Loucy (cell line): ENCODE data around the gene TBC1D22A.

Experiments used
- H2AFZ ChIP-seq: fragments of 200-600 bp; sonication (generic); 2 replicates; pipeline ENCODE4 v1.6.0; 2016; ENCODE audit warnings: antibody characterized with exemption, mild to moderate bottlenecking, low read length, moderate library complexity
- H3F3A ChIP-seq: fragments of 200-600 bp; 2 replicates; pipeline ENCODE4 v1.6.0; 2016; ENCODE audit warnings: antibody characterized with exemption, low read depth, mild to moderate bottlenecking
- H3K27me3 ChIP-seq: fragments of 200-600 bp; sonication (generic); 2 replicates; pipeline ENCODE4 v1.6.1; 2014; ENCODE audit warnings: low read length, mild to moderate bottlenecking; ENCODE audit not compliant: insufficient read depth, poor library complexity, severe bottlenecking
- H3K36me3 ChIP-seq: fragments of 200-600 bp; sonication (generic); 2 replicates; pipeline ENCODE4 v1.6.1; 2016; ENCODE audit warnings: low read length; ENCODE audit not compliant: insufficient read depth
- H3K4me1 ChIP-seq: fragments of 200-600 bp; sonication (generic); 2 replicates; pipeline ENCODE4 v1.5.1; 2014; ENCODE audit warnings: low read length, mild to moderate bottlenecking; ENCODE audit not compliant: insufficient read depth, poor library complexity, severe bottlenecking
- H3K4me2 ChIP-seq: fragments of 200-600 bp; sonication (generic); 2 replicates; pipeline ENCODE4 v1.6.0; 2014; ENCODE audit warnings: antibody characterized with exemption, low read length, low read depth, mild to moderate bottlenecking; ENCODE audit not compliant: poor library complexity, severe bottlenecking
- H3K4me3 ChIP-seq: fragments of 200-600 bp; sonication (generic); 2 replicates; pipeline ENCODE4 v1.5.1; 2014; ENCODE audit warnings: low read length, mild to moderate bottlenecking, mixed read lengths; ENCODE audit not compliant: poor library complexity, severe bottlenecking
- H3K79me2 ChIP-seq: fragments of 200-600 bp; sonication (generic); 2 replicates; pipeline ENCODE4 v1.6.1; 2014; ENCODE audit warnings: low read length; ENCODE audit not compliant: insufficient read depth
- H3K9ac ChIP-seq: fragments of 200-600 bp; sonication (generic); 2 replicates; pipeline ENCODE4 v1.6.0; 2014; ENCODE audit warnings: mild to moderate bottlenecking, low read depth, low read length, moderate library complexity; ENCODE audit not compliant: poor library complexity, severe bottlenecking
- H3K9me2 ChIP-seq: fragments of 200-600 bp; sonication (generic); replicated peaks from 2 replicates; pipeline ENCODE4 v1.6.1; 2016; ENCODE audit warnings: low read depth, low read length, mixed read lengths
- H3K9me3 ChIP-seq: fragments of 200-600 bp; sonication (generic); 2 replicates; pipeline ENCODE4 v1.6.1; 2014; ENCODE audit warnings: mild to moderate bottlenecking, antibody characterized with exemption, low read length, low read depth; ENCODE audit not compliant: insufficient read depth
- H4K20me1 ChIP-seq: fragments of 200-600 bp; sonication (generic); 2 replicates; pipeline ENCODE4 v1.6.0; 2014; ENCODE audit warnings: antibody characterized with exemption, low read length, mild to moderate bottlenecking; ENCODE audit not compliant: insufficient read depth, poor library complexity, severe bottlenecking
- EZH2phosphoT487 ChIP-seq: fragments of 200-600 bp; IDR thresholded peaks from 2 replicates; pipeline ENCODE4 v1.6.1; 2018; ENCODE audit warnings: antibody characterized with exemption, mild to moderate bottlenecking, moderate library complexity, borderline replicate concordance
- TF ChIP-seq, protein P1 (sequence below): fragments of 200-600 bp; sonication (generic); conservative IDR thresholded peaks from 2 replicates; pipeline ENCODE4 v1.5.1; 2014; ENCODE audit warnings: mild to moderate bottlenecking, antibody characterized with exemption, low read length

Gene TBC1D22A

DNA sequence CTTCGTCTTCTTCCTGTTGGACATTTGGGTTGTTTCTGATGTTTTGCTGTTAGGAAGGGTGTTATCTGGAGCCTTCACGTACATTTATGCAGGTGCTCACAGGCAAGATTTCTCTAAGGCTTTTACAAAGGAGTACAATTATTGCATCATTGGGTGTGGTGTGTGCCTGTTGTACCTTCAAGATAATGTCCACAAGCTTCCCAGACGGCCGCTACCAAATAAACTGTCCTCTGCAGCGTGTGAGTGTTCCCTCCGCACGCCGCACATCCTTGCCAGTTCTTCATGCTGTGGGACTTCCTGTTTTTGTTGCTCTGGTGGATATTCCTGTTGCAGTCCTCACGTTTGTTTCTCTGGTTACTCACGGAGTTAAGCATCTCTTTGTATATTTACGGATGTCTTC, 133.3 kb downstream of the TBC1D22A start:
- Histone ChIP-seq H3K4me2 (no peak overlapping the region), H2AFZ (no peak overlapping the region), H3K9ac (no peak overlapping the region), H3K4me1 (no peaks in the 10 kb centered on the region), H3K4me3 (no peak overlapping the region), H3K79me2 (no peaks in the 10 kb centered on the region; the same call in 1 of the 2 replicates), H4K20me1 (no peaks in the 10 kb centered on the region), H3K27me3 (no peaks in the 10 kb centered on the region), H3K36me3 (peaks cover 36% of the 10 kb centered on the region; the same call in 1 of the 2 replicates), H3K9me3 (no peaks in the 10 kb centered on the region), H3F3A (no peaks in the 10 kb centered on the region), H3K9me2 (no peaks in the 10 kb centered on the region)
- TF ChIP-seq, protein P1, sequence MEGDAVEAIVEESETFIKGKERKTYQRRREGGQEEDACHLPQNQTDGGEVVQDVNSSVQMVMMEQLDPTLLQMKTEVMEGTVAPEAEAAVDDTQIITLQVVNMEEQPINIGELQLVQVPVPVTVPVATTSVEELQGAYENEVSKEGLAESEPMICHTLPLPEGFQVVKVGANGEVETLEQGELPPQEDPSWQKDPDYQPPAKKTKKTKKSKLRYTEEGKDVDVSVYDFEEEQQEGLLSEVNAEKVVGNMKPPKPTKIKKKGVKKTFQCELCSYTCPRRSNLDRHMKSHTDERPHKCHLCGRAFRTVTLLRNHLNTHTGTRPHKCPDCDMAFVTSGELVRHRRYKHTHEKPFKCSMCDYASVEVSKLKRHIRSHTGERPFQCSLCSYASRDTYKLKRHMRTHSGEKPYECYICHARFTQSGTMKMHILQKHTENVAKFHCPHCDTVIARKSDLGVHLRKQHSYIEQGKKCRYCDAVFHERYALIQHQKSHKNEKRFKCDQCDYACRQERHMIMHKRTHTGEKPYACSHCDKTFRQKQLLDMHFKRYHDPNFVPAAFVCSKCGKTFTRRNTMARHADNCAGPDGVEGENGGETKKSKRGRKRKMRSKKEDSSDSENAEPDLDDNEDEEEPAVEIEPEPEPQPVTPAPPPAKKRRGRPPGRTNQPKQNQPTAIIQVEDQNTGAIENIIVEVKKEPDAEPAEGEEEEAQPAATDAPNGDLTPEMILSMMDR: no peak
- TF ChIP-seq EZH2phosphoT487: no peak

DNA sequence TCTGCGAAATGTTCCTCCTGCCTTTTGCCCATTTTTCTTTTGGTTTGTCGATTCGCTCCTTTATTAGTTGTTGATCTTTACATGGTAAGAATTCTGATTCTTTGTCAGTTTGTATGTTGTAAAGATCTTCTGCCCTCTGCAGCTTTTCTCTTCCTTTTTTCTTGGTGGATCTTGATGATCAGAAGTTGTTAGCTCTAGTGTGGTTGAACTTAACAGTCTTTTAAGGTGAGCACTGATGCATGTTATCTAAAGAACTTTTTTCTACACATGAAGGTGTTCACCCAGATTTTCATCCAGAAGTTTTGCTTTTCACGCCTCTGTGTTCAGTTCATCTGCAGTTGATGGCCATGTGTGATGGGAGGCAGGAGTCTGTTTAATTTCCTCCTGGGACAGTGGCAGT, 133.7 kb downstream of the TBC1D22A start:
- Histone ChIP-seq H3K9me2 (no peaks in the 10 kb centered on the region), H3K4me1 (no peaks in the 10 kb centered on the region), H3K36me3 (peaks cover 34% of the 10 kb centered on the region; the same call in 1 of the 2 replicates), H3K9ac (no peak overlapping the region), H3K27me3 (no peaks in the 10 kb centered on the region), H3K4me2 (no peak overlapping the region), H4K20me1 (no peaks in the 10 kb centered on the region), H3K4me3 (no peak overlapping the region), H3K9me3 (no peaks in the 10 kb centered on the region), H3F3A (no peaks in the 10 kb centered on the region), H3K79me2 (no peaks in the 10 kb centered on the region; the same call in 1 of the 2 replicates), H2AFZ (no peak overlapping the region)
- TF ChIP-seq EZH2phosphoT487: no peak
- TF ChIP-seq, protein P1: no peak

DNA sequence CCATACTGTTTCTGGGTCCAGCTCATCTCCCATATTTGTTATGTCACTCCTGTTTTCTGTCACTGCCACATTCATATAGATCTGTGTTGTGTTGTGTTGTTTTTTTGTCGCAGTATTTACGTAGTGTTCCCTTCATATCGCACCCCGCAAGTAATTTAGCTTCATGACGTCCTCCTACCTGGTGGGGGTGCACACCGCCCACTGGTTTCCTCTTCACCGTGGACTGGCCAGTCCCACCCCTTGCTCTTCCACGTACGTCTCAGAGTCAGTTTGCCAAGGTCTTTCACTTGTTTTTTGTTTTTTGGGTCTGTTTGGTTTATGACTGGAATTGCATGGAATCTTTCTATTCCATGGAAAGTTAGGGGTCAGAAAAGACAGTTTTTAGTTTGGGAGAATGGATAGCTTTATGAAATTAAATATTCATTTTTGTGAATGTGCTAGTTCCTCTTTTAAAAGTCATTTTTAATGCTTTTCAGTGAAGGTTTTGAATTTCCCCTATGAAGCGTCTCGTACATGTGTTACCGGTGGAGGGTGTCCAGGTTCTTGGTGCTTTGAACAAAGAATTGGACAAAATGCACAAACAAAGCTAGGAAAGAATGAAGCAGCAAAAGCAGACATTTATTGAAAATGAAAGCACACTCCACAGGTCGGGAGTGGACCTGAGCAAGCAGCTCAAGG, 134.3 kb downstream of the TBC1D22A start:
- H4K20me1 ChIP-seq: no peaks in the 10 kb centered on the region
- H3K4me1 ChIP-seq: no peaks in the 10 kb centered on the region
- H3K9me3 ChIP-seq: no peaks in the 10 kb centered on the region
- H3F3A ChIP-seq: no peaks in the 10 kb centered on the region
- no peaks in the 10 kb centered on the region for H3K27me3 ChIP-seq
- H3K36me3 ChIP-seq: peaks cover 34% of the 10 kb centered on the region; the same call in 1 of the 2 replicates
- H2AFZ ChIP-seq: no peak overlapping the region
- no peak overlapping the region for H3K4me3 ChIP-seq
- H3K9me2 ChIP-seq: no peaks in the 10 kb centered on the region
- no peak overlapping the region for H3K4me2 ChIP-seq
- H3K9ac ChIP-seq: no peak overlapping the region
- TF ChIP-seq EZH2phosphoT487: no peak
- TF ChIP-seq, protein P1: no peak
- H3K79me2 ChIP-seq: no peaks in the 10 kb centered on the region; the same call in 1 of the 2 replicates
